Neutrophil (primary cell): ENCODE measurements around the gene CNKSR3.

Experiments used
- H3K27ac ChIP-seq: fragments of 200-600 bp; sonication (generic); 2 replicates; pipeline ENCODE4 v1.5.1; 2016; ENCODE audit warnings: mild to moderate bottlenecking, moderate library complexity
- H3K27me3 ChIP-seq: fragments of 200-600 bp; sonication (generic); 2 replicates; pipeline ENCODE4 v1.6.0; 2016; ENCODE audit warnings: mild to moderate bottlenecking
- H3K36me3 ChIP-seq: fragments of 200-600 bp; sonication (generic); 2 replicates; pipeline ENCODE4 v1.5.1; 2017
- H3K4me1 ChIP-seq, 2 experiments: fragments of 200-600 bp in 1 of 2; sonication (generic) in 1 of 2; 1 replicate in 1 of 2; 2 replicates in 1 of 2; pipeline versions ENCODE4 v1.5.1 to v1.6.1; 2013 to 2016; ENCODE audit warnings: low read depth in 1 of 2, low read length in 1 of 2, mild to moderate bottlenecking in 1 of 2, moderate library complexity in 1 of 2; ENCODE audit not compliant: control insufficient read depth in 1 of 2, insufficient read depth in 1 of 2
- H3K4me3 ChIP-seq, 2 experiments: fragments of 200-600 bp in 1 of 2; sonication (generic) in 1 of 2; 1 replicate in 1 of 2; 2 replicates in 1 of 2; pipeline ENCODE4 v1.5.1; 2013 to 2016; ENCODE audit warnings: low read depth in 1 of 2, low read length in 1 of 2, mild to moderate bottlenecking in 1 of 2, moderate library complexity in 1 of 2
- H3K9me3 ChIP-seq: fragments of 200-600 bp; sonication (generic); 2 replicates; pipeline ENCODE4 v1.5.1; 2016
- CTCF ChIP-seq: fragments of 200-600 bp; sonication (generic); IDR thresholded peaks from 2 replicates; pipeline ENCODE4 v1.5.1; 2016; ENCODE audit warnings: antibody characterized with exemption

Gene CNKSR3

GRCh38 chr6:154481521-154482013, 28.9 kb downstream of the CNKSR3 start:
- no peaks in the 10 kb centered on the region for H3K36me3 ChIP-seq
- H3K9me3 ChIP-seq = no peaks in the 10 kb centered on the region
- H3K27ac ChIP-seq = no peak overlapping the region
- H3K27me3 ChIP-seq = no peaks in the 10 kb centered on the region
- TF ChIP-seq CTCF = no peak
- H3K4me1 ChIP-seq = no peaks in the 10 kb centered on the region
- no peak overlapping the region for H3K4me3 ChIP-seq

- H3K9me3 ChIP-seq = no peaks in the 10 kb centered on the region
- H3K4me3 ChIP-seq = no peak overlapping the region
- no peaks in the 10 kb centered on the region for H3K36me3 ChIP-seq
- H3K27ac ChIP-seq = no peak overlapping the region
- TF ChIP-seq CTCF = no peak
- H3K27me3 ChIP-seq = no peaks in the 10 kb centered on the region
- no peaks in the 10 kb centered on the region for H3K4me1 ChIP-seq
Measured at GRCh38 chr6:154479771-154480639, 30.5 kb downstream of the CNKSR3 start.

GRCh38 chr6:154479351-154479769, 31.1 kb downstream of the CNKSR3 start:
- Histone ChIP-seq H3K36me3 (no peaks in the 10 kb centered on the region), H3K4me3 (no peak overlapping the region), H3K27me3 (no peaks in the 10 kb centered on the region), H3K27ac (no peak overlapping the region), H3K9me3 (no peaks in the 10 kb centered on the region), H3K4me1 (no peaks in the 10 kb centered on the region)
- TF ChIP-seq CTCF = no peak

- Histone ChIP-seq H3K4me1 (no peaks in the 10 kb centered on the region), H3K27ac (no peak overlapping the region), H3K9me3 (no peaks in the 10 kb centered on the region), H3K36me3 (no peaks in the 10 kb centered on the region), H3K27me3 (no peaks in the 10 kb centered on the region), H3K4me3 (no peak overlapping the region)
- no peak for TF ChIP-seq CTCF
Measured at GRCh38 chr6:154478701-154479060, 31.8 kb downstream of the CNKSR3 start.

- Histone ChIP-seq H3K27me3 (no peaks in the 10 kb centered on the region), H3K4me3 (no peak overlapping the region), H3K27ac (no peak overlapping the region), H3K4me1 (no peaks in the 10 kb centered on the region), H3K9me3 (no peaks in the 10 kb centered on the region), H3K36me3 (no peaks in the 10 kb centered on the region)
- no peak for TF ChIP-seq CTCF
Measured at GRCh38 chr6:154478021-154478700, 32.3 kb downstream of the CNKSR3 start.
